Neural progenitor cell (in vitro differentiated cells): Measurements from ENCODE around the gene TLX1. TPM values are rescaled to one million over a fixed set of nuclear protein-coding genes. Genes with fewer than 3 reads are reported as not detected.

ENCODE experiments used
- DNase-seq: peaks from one replicate; pipeline ENCODE4 v3.0.0-alpha.2; 2016; ENCODE audit warnings: low spot score
- H2AFZ ChIP-seq: fragments of 200-600 bp; sonication (generic); replicated peaks from 2 replicates; pipeline ENCODE4 v1.6.1; 2016; ENCODE audit warnings: antibody characterized with exemption
- H3F3A ChIP-seq: fragments of 200-600 bp; sonication (generic); 2 replicates; pipeline ENCODE4 v1.6.1; 2016; ENCODE audit warnings: antibody characterized with exemption, low read depth
- H3K27ac ChIP-seq: fragments of 200-600 bp; sonication (generic); 2 replicates; pipeline ENCODE4 v1.5.1; 2016; ENCODE audit warnings: mild to moderate bottlenecking
- H3K27me3 ChIP-seq: fragments of 200-600 bp; sonication (generic); 2 replicates; pipeline ENCODE4 v1.6.1; 2016; ENCODE audit warnings: mild to moderate bottlenecking, moderate library complexity
- H3K36me3 ChIP-seq: fragments of 200-600 bp; sonication (generic); 2 replicates; pipeline ENCODE4 v1.5.1; 2016
- H3K4me1 ChIP-seq: fragments of 200-600 bp; sonication (generic); 2 replicates; pipeline ENCODE4 v1.6.1; 2016; ENCODE audit warnings: mixed run types
- H3K4me2 ChIP-seq: fragments of 200-600 bp; sonication (generic); 2 replicates; pipeline ENCODE4 v1.6.1; 2016
- H3K4me3 ChIP-seq: fragments of 200-600 bp; sonication (generic); 2 replicates; pipeline ENCODE4 v1.5.1; 2016
- H3K79me2 ChIP-seq: fragments of 200-600 bp; sonication (generic); 2 replicates; pipeline ENCODE4 v1.6.1; 2016; ENCODE audit warnings: low read depth
- H3K9ac ChIP-seq: fragments of 200-600 bp; sonication (generic); 2 replicates; pipeline ENCODE4 v1.6.1; 2016
- H3K9me3 ChIP-seq: fragments of 200-600 bp; sonication (generic); 2 replicates; pipeline ENCODE4 v1.5.1; 2016; ENCODE audit warnings: low read depth
- H4K20me1 ChIP-seq: fragments of 200-600 bp; sonication (generic); 2 replicates; pipeline ENCODE4 v1.6.1; 2016; ENCODE audit warnings: low read depth
- H3K27ac Mint-ChIP-seq: 3 replicates; pipeline ENCODE4 v1.8.0; 2021; ENCODE audit warnings: mixed read lengths
- H3K27me3 Mint-ChIP-seq: 2 replicates; pipeline ENCODE4 v1.8.0; 2022; ENCODE audit warnings: low read depth, mild to moderate bottlenecking, inconsistent platforms, moderate library complexity, mixed read lengths; ENCODE audit not compliant: insufficient read depth
- H3K36me3 Mint-ChIP-seq: 3 replicates; pipeline ENCODE4 v1.8.0; 2021; ENCODE audit warnings: mixed read lengths
- H3K4me1 Mint-ChIP-seq: 3 replicates; pipeline ENCODE4 v1.8.0; 2021; ENCODE audit warnings: mixed read lengths
- H3K4me3 Mint-ChIP-seq: 3 replicates; pipeline ENCODE4 v1.8.0; 2021; ENCODE audit warnings: mild to moderate bottlenecking, moderate library complexity, mixed read lengths
- H3K9me3 Mint-ChIP-seq: 3 replicates; pipeline ENCODE4 v1.8.0; 2020; ENCODE audit warnings: mixed read lengths
- CTCF ChIP-seq: fragments of 200-600 bp; sonication (generic); IDR thresholded peaks from 2 replicates; pipeline ENCODE4 v1.5.1; 2017; ENCODE audit warnings: antibody characterized with exemption, mild to moderate bottlenecking
- EZH2 ChIP-seq: fragments of 200-600 bp; sonication (generic); IDR thresholded peaks from 2 replicates; pipeline ENCODE4 v1.6.1; 2017; ENCODE audit warnings: antibody characterized with exemption, mild to moderate bottlenecking, moderate library complexity
- EZH2phosphoT487 ChIP-seq: fragments of 200-600 bp; sonication (generic); IDR thresholded peaks from 2 replicates; pipeline ENCODE4 v1.6.1; 2017; ENCODE audit warnings: antibody characterized with exemption
- total RNA-seq: library from RNA; depleted of rRNA; stranded (reverse); fragments of >200 nt; gene quantifications from 2 replicates; pipeline ENCODE4 v1.2.3, GENCODE V29; 2015; ENCODE audit warnings: low replicate concordance

Gene TLX1
- total RNA-seq, 1 donor from 2014 or later = not detected

GRCh38 chr10:101132636-101133473, 1.8 kb downstream of the TLX1 start:
- H3K4me1 Mint-ChIP-seq = peaks cover 20% of the 10 kb centered on the region
- no peak for DNase-seq
- no peak overlapping the region for H3K4me2 ChIP-seq
- no peak for TF ChIP-seq CTCF
- TF ChIP-seq EZH2 = peak; percentile 68
- peak; percentile 79 for TF ChIP-seq EZH2phosphoT487
- H3K4me3 Mint-ChIP-seq = peak overlapping the region; percentile 30
- H3K36me3 Mint-ChIP-seq = no peaks in the 10 kb centered on the region
- H3K9me3 ChIP-seq = no peaks in the 10 kb centered on the region
- H3K27ac ChIP-seq = no peak overlapping the region
- H3K9me3 Mint-ChIP-seq = peaks cover 10% of the 10 kb centered on the region
- H3F3A ChIP-seq = peaks cover 11% of the 10 kb centered on the region
- no peaks in the 10 kb centered on the region for H3K36me3 ChIP-seq
- no peak overlapping the region for H3K9ac ChIP-seq
- H2AFZ ChIP-seq = no peak overlapping the region
- H3K27ac Mint-ChIP-seq = no peak overlapping the region
- peaks cover 100% of the 10 kb centered on the region for H3K27me3 ChIP-seq
- H3K4me1 ChIP-seq = peaks cover 8% of the 10 kb centered on the region
- H4K20me1 ChIP-seq = peaks cover 97% of the 10 kb centered on the region
- peaks cover 91% of the 10 kb centered on the region for H3K27me3 Mint-ChIP-seq
- H3K79me2 ChIP-seq = no peaks in the 10 kb centered on the region
- H3K4me3 ChIP-seq = no peak overlapping the region

GRCh38 chr10:101133489-101134298, 2.6 kb downstream of the TLX1 start:
- peaks cover 100% of the 10 kb centered on the region for H3K27me3 ChIP-seq
- H3K4me1 ChIP-seq = peaks cover 8% of the 10 kb centered on the region
- H3K79me2 ChIP-seq = no peaks in the 10 kb centered on the region
- H3F3A ChIP-seq = peaks cover 11% of the 10 kb centered on the region
- H3K9me3 ChIP-seq = no peaks in the 10 kb centered on the region
- no peak overlapping the region for H3K27ac ChIP-seq
- peaks cover 97% of the 10 kb centered on the region for H4K20me1 ChIP-seq
- H3K4me1 Mint-ChIP-seq = peaks cover 20% of the 10 kb centered on the region
- peaks cover 91% of the 10 kb centered on the region for H3K27me3 Mint-ChIP-seq
- H3K9ac ChIP-seq = no peak overlapping the region
- H3K36me3 ChIP-seq = no peaks in the 10 kb centered on the region
- H3K27ac Mint-ChIP-seq = no peak overlapping the region
- peak overlapping the region; percentile 50 for H3K4me3 Mint-ChIP-seq
- peak; percentile 72 for DNase-seq
- H3K36me3 Mint-ChIP-seq = peaks cover 2% of the 10 kb centered on the region
- TF ChIP-seq CTCF (no peak), EZH2phosphoT487 (no peak), EZH2 (no peak)
- no peak overlapping the region for H3K4me2 ChIP-seq
- peaks cover 11% of the 10 kb centered on the region for H3K9me3 Mint-ChIP-seq
- no peak overlapping the region for H2AFZ ChIP-seq
- no peak overlapping the region for H3K4me3 ChIP-seq

GRCh38 chr10:101134299-101135127, 3.4 kb downstream of the TLX1 start:
- peaks cover 100% of the 10 kb centered on the region for H4K20me1 ChIP-seq
- no peak overlapping the region for H3K27ac Mint-ChIP-seq
- peaks cover 11% of the 10 kb centered on the region for H3F3A ChIP-seq
- H3K27me3 ChIP-seq = peaks cover 100% of the 10 kb centered on the region
- peaks cover 22% of the 10 kb centered on the region for H3K4me1 Mint-ChIP-seq
- DNase-seq = no peak
- no peaks in the 10 kb centered on the region for H3K36me3 ChIP-seq
- no peak overlapping the region for H3K4me2 ChIP-seq
- no peak overlapping the region for H2AFZ ChIP-seq
- TF ChIP-seq CTCF (no peak), EZH2 (peak; percentile 97), EZH2phosphoT487 (peak; percentile 98)
- H3K9me3 ChIP-seq = no peaks in the 10 kb centered on the region
- no peaks in the 10 kb centered on the region for H3K79me2 ChIP-seq
- no peak overlapping the region for H3K4me3 ChIP-seq
- H3K9ac ChIP-seq = no peak overlapping the region
- peaks cover 91% of the 10 kb centered on the region for H3K27me3 Mint-ChIP-seq
- H3K9me3 Mint-ChIP-seq = peaks cover 6% of the 10 kb centered on the region
- H3K4me1 ChIP-seq = peaks cover 8% of the 10 kb centered on the region
- H3K27ac ChIP-seq = no peak overlapping the region
- peaks cover 2% of the 10 kb centered on the region for H3K36me3 Mint-ChIP-seq
- no peak overlapping the region for H3K4me3 Mint-ChIP-seq
